Hepatocyte (in vitro differentiated cells): ENCODE measurements around the gene STX4. TPM values are rescaled to one million over a fixed set of nuclear protein-coding genes. Genes with fewer than 3 reads are reported as not detected.

Source experiments
- DNase-seq: peaks from one replicate; pipeline ENCODE4 v3.0.0-alpha.2; 2016; ENCODE audit warnings: low spot score
- H2AFZ ChIP-seq: fragments of 200-600 bp; sonication (generic); 2 replicates; pipeline ENCODE4 v1.6.0; 2016; ENCODE audit warnings: antibody characterized with exemption, mild to moderate bottlenecking
- H3K27ac ChIP-seq: fragments of 200-600 bp; sonication (generic); 2 replicates; pipeline ENCODE4 v1.5.1; 2016; ENCODE audit warnings: mild to moderate bottlenecking
- H3K27me3 ChIP-seq: fragments of 200-600 bp; sonication (generic); 2 replicates; pipeline ENCODE4 v1.6.1; 2016
- H3K36me3 ChIP-seq: fragments of 200-600 bp; sonication (generic); replicated peaks from 2 replicates; pipeline ENCODE4 v1.5.1; 2016; ENCODE audit warnings: low read depth; ENCODE audit not compliant: insufficient read depth
- H3K4me1 ChIP-seq: fragments of 200-600 bp; sonication (generic); 2 replicates; pipeline ENCODE4 v1.5.1; 2016; ENCODE audit warnings: mild to moderate bottlenecking, moderate library complexity; ENCODE audit not compliant: insufficient read depth
- H3K4me2 ChIP-seq: fragments of 200-600 bp; sonication (generic); 2 replicates; pipeline ENCODE4 v1.6.0; 2016
- H3K4me3 ChIP-seq: fragments of 200-600 bp; sonication (generic); 2 replicates; pipeline ENCODE4 v1.5.1; 2016; ENCODE audit warnings: mild to moderate bottlenecking
- H3K79me2 ChIP-seq: fragments of 200-600 bp; sonication (generic); 2 replicates; pipeline ENCODE4 v1.6.0; 2017; ENCODE audit warnings: mild to moderate bottlenecking
- H3K9me2 ChIP-seq: fragments of 200-600 bp; sonication (generic); replicated peaks from 2 replicates; pipeline ENCODE4 v1.6.0; 2017; ENCODE audit warnings: mild to moderate bottlenecking; ENCODE audit not compliant: insufficient read depth
- H3K9me3 ChIP-seq: fragments of 200-600 bp; sonication (generic); 2 replicates; pipeline ENCODE4 v1.5.1; 2016; ENCODE audit warnings: low read depth, mild to moderate bottlenecking
- H4K20me1 ChIP-seq: fragments of 200-600 bp; sonication (generic); 2 replicates; pipeline ENCODE4 v1.6.0; 2016; ENCODE audit warnings: mild to moderate bottlenecking; ENCODE audit not compliant: insufficient read depth, poor library complexity, severe bottlenecking
- EZH2 ChIP-seq: fragments of 200-600 bp; sonication (generic); IDR thresholded peaks from 2 replicates; pipeline ENCODE4 v1.6.1; 2016; ENCODE audit warnings: antibody characterized with exemption, mild to moderate bottlenecking, borderline replicate concordance
- EZH2phosphoT487 ChIP-seq: fragments of 200-600 bp; sonication (generic); IDR thresholded peaks from one replicate; pipeline ENCODE4 v1.6.1; 2018; ENCODE audit warnings: antibody characterized with exemption, mild to moderate bottlenecking, low read depth, moderate library complexity; ENCODE audit not compliant: unreplicated experiment, severe bottlenecking
- WGBS: methylation state at CpG from one replicate; pipeline ENCODE4 v1.1.6; 2016; ENCODE audit warnings: low lambda C conversion rate; ENCODE audit errors: missing lambda C conversion rate; 5-methylcytosine and 5-hydroxymethylcytosine counted together
- polyA plus RNA-seq: library from polyadenylated mRNA; unstranded; fragments of >200 nt; fragmentation: Nextera tagmentation; extraction: Ambion mirVana; gene quantifications from 2 replicates; pipeline ENCODE4 v1.2.1, GENCODE V29; 2016
- total RNA-seq: library from RNA; depleted of rRNA; stranded (reverse); fragments of >200 nt; gene quantifications from 2 replicates; pipeline ENCODE4 v1.2.3, GENCODE V29; 2014
- TF ChIP-seq, protein P1 (sequence below): fragments of 200-600 bp; sonication (generic); IDR thresholded peaks from 2 replicates; pipeline ENCODE4 v1.5.1; 2016; ENCODE audit warnings: antibody characterized with exemption, mild to moderate bottlenecking; ENCODE audit not compliant: poor library complexity

The STX4 gene
- total and polyA plus RNA-seq, 2 experiments from 2014 or later, result 25.9 to 72.4 TPM

DNA sequence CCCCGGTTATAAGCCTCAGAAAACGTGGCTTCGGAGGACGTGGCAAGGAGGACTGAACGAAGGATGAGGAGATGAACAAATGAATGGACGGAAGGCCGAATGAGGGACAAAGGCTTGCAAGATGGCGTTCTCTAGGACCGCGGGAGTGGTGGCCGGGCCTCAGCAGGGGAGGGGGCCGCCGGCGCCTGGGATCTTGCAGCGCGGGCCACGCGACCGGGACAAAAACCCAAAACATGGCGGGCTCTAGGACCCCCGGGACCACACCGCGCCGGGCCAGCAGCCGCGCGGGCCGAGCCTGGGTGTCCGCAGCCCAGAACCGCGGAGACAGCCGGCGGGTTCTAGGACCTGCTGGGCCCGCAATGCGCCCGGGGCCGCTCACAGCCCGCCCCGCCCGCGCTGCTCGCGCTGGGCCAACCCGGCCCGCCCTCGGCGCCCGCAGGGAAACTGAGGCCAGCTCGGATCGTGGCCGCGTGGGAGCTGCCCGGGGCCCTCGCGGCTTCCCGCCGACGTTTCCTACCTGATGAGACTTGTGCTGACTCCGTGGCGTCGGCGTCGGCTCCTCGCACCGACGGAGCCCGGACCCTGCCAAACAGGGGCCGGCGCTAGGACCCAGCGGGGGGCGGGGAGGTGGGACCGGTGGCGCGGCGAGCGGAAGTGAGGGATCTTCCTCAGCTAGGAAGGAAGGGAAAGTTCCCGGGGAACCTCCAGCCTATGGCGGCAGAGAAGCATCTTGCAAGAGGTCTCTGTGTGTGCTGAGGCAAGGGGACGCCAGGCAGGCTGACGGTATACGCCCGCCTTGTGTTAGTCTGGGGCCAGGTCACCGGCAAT is 40.0 kb downstream of the STX4 start:
- H4K20me1 ChIP-seq, result no peaks in the 10 kb centered on the region
- no peaks in the 10 kb centered on the region for H3K27me3 ChIP-seq
- peak overlapping the region; percentile 75 for H3K4me2 ChIP-seq
- peak overlapping the region; percentile 78 for H3K4me3 ChIP-seq
- H2AFZ ChIP-seq, result peak overlapping the region; percentile 80
- H3K79me2 ChIP-seq, result peaks cover 82% of the 10 kb centered on the region
- 1% methylated on average over 60 of the region's 83 CpGs for WGBS
- H3K9me2 ChIP-seq, result no peaks in the 10 kb centered on the region
- H3K4me1 ChIP-seq, result peaks cover 10% of the 10 kb centered on the region
- TF ChIP-seq EZH2 (no peak), EZH2phosphoT487 (no peak)
- TF ChIP-seq, protein P1, sequence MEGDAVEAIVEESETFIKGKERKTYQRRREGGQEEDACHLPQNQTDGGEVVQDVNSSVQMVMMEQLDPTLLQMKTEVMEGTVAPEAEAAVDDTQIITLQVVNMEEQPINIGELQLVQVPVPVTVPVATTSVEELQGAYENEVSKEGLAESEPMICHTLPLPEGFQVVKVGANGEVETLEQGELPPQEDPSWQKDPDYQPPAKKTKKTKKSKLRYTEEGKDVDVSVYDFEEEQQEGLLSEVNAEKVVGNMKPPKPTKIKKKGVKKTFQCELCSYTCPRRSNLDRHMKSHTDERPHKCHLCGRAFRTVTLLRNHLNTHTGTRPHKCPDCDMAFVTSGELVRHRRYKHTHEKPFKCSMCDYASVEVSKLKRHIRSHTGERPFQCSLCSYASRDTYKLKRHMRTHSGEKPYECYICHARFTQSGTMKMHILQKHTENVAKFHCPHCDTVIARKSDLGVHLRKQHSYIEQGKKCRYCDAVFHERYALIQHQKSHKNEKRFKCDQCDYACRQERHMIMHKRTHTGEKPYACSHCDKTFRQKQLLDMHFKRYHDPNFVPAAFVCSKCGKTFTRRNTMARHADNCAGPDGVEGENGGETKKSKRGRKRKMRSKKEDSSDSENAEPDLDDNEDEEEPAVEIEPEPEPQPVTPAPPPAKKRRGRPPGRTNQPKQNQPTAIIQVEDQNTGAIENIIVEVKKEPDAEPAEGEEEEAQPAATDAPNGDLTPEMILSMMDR, result no peak
- no peaks in the 10 kb centered on the region for H3K36me3 ChIP-seq
- H3K27ac ChIP-seq, result peak overlapping the region; percentile 99
- no peaks in the 10 kb centered on the region for H3K9me3 ChIP-seq
- DNase-seq, result peak; percentile 95

GRCh38 chr16:31073970-31074813 is 40.8 kb downstream of the STX4 start, which contains the start of the genes ZNF646 and ZNF668:
ZNF646 (plus strand) TSS chr16:31074422; CDS start chr16:31076325, 1,903 bp downstream.
ZNF668 (minus strand) TSS chr16:31074240; CDS start chr16:31064459, 9,781 bp downstream.
- H3K9me3 ChIP-seq, result no peaks in the 10 kb centered on the region
- peak; percentile 100 for DNase-seq
- H3K27ac ChIP-seq, result peak within 1 kb of the TSS; percentile 99
- H3K27me3 ChIP-seq, result no peaks in the 10 kb centered on the region
- under 1% methylated on average over 46 of the region's 48 CpGs for WGBS
- no peaks in the 10 kb centered on the region for H3K9me2 ChIP-seq
- H3K4me3 ChIP-seq, result peak within 1 kb of the TSS; percentile 85
- peak within 1 kb of the TSS; percentile 80 for H2AFZ ChIP-seq
- peak within 1 kb of the TSS; percentile 90 for H3K4me2 ChIP-seq
- H3K4me1 ChIP-seq, result peaks cover 10% of the 10 kb centered on the region
- no peaks in the 10 kb centered on the region for H4K20me1 ChIP-seq
- no peaks in the 10 kb centered on the region for H3K36me3 ChIP-seq
- TF ChIP-seq EZH2 (no peak), EZH2phosphoT487 (no peak)
- TF ChIP-seq, protein P1, result no peak
- peaks cover 74% of the 10 kb centered on the region for H3K79me2 ChIP-seq

GRCh38 chr16:31074814-31075183 is 41.4 kb downstream of the STX4 start:
- Histone ChIP-seq H4K20me1 (no peaks in the 10 kb centered on the region), H3K27ac (peak overlapping the region; percentile 94)
- WGBS, result 5% methylated on average over 7 of the region's 7 CpGs

More at GRCh38 chr16:31074814-31075183, 41.4 kb downstream of the STX4 start:
- Histone ChIP-seq H2AFZ (peak overlapping the region; percentile 66), H3K36me3 (no peaks in the 10 kb centered on the region), H3K79me2 (peaks cover 68% of the 10 kb centered on the region), H3K9me2 (no peaks in the 10 kb centered on the region), H3K4me3 (peak overlapping the region; percentile 85), H3K4me2 (peak overlapping the region; percentile 90), H3K27me3 (no peaks in the 10 kb centered on the region), H3K9me3 (no peaks in the 10 kb centered on the region), H3K4me1 (peaks cover 10% of the 10 kb centered on the region)
- no peak for DNase-seq
- TF ChIP-seq, protein P1, result peak; percentile 2
- no peak for TF ChIP-seq EZH2
